Fibroblast of villous mesenchyme (primary cell): ENCODE results near the gene SPECC1. TPM values are rescaled to one million over a fixed set of nuclear protein-coding genes. Genes with fewer than 3 reads are reported as not detected.

Experiments
- DNase-seq: peaks from one replicate; pipeline ENCODE4 v3.0.0-alpha.2; 2010; ENCODE audit warnings: low read depth
- H3K4me3 ChIP-seq: 2 replicates; pipeline ENCODE4 v1.5.1; 2011; ENCODE audit warnings: low read depth, mild to moderate bottlenecking, low read length
- total RNA-seq: library from RNA; depleted of rRNA; stranded (reverse); fragments of >200 nt; gene quantifications from 2 replicates; pipeline ENCODE4 v1.2.3, GENCODE V29; 2012
- TF ChIP-seq, protein P1 (sequence below): IDR thresholded peaks from 2 replicates; pipeline ENCODE4 v1.5.1; 2012; ENCODE audit warnings: low read depth, mild to moderate bottlenecking, low read length; ENCODE audit not compliant: insufficient read depth

Gene SPECC1
- total RNA-seq, 1 donor: 148 TPM

DNA sequence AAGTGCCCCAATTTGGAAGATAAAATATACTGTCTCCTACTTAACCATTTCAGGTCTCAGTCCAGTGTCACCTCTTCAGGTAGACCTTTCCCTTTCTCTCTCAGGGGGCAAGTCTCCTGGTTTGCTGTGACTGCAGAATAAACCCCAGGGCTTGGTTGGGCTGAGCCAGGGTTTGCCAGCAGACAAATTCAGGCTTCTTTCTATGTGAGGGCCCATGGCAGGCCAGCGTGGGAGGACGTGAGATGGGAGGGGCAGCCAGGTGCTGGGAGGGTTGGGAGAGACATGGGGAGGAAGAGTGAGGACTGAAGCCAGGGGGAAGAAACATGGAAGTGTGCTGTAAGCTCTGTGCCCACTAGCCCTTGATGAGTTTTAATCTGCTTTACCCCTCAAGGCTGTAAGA lies 163.2 kb downstream of the SPECC1 start:
- no peak overlapping the region for H3K4me3 ChIP-seq
- no peak for DNase-seq
- TF ChIP-seq, protein P1, sequence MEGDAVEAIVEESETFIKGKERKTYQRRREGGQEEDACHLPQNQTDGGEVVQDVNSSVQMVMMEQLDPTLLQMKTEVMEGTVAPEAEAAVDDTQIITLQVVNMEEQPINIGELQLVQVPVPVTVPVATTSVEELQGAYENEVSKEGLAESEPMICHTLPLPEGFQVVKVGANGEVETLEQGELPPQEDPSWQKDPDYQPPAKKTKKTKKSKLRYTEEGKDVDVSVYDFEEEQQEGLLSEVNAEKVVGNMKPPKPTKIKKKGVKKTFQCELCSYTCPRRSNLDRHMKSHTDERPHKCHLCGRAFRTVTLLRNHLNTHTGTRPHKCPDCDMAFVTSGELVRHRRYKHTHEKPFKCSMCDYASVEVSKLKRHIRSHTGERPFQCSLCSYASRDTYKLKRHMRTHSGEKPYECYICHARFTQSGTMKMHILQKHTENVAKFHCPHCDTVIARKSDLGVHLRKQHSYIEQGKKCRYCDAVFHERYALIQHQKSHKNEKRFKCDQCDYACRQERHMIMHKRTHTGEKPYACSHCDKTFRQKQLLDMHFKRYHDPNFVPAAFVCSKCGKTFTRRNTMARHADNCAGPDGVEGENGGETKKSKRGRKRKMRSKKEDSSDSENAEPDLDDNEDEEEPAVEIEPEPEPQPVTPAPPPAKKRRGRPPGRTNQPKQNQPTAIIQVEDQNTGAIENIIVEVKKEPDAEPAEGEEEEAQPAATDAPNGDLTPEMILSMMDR: no peak

DNA sequence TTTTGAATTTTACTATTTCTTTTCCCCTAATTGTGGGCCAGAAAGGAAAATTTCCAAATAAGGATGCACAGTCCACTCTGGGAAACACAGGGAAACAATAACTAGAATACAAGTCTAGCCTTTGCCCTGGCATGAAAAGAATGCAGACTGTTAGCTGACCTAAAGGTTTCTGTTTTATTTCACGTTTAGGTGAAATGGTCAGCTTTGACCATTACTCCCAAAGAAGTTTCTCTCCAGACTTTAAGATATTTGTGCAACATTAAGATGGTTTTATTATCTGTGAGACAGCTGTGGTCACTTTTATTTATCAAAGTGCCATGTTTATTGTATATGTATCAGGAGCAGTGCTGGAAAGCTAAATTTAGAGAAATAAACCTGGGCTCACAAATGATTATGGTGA lies 163.9 kb downstream of the SPECC1 start:
- peak; percentile 90 for DNase-seq
- TF ChIP-seq, protein P1: no peak

DNA sequence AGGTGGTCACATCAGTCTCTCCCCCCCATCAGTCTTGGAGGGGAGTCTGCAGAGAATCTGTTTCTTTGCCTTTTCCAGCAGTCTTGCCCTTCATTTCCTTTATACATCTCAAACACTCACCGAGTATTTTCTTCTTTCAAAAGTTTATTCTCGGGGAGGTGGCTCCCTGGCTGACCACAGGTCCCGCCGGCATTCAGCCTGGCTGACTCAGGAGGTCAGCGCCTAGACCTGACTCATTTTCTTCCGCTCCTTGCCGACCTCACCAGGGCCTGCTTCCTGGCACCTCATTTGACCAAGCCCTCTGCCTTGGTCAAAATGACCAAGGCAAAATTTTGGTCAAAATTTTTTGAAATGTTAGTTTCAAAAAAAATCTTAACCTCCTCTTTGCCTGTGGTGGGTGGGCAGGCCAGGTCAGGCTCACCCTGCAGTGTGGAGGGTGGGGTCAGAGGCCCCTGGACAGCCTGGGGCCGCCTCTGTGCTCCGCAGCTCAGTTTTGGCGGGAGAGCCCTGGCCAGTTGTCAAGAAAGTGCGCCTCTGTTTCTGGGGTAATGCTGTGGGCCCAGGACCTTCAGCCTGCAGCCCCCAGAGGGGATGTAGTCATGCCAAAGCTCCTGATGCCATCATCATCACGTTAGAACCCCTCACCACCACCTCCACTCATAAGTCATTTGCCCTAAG lies 165.6 kb downstream of the SPECC1 start:
- peak; percentile 69 for DNase-seq
- TF ChIP-seq, protein P1: no peak
- H3K4me3 ChIP-seq: no peak overlapping the region

More for the DNA sequence above, 163.9 kb downstream of the SPECC1 start:
- H3K4me3 ChIP-seq: no peak overlapping the region

DNA sequence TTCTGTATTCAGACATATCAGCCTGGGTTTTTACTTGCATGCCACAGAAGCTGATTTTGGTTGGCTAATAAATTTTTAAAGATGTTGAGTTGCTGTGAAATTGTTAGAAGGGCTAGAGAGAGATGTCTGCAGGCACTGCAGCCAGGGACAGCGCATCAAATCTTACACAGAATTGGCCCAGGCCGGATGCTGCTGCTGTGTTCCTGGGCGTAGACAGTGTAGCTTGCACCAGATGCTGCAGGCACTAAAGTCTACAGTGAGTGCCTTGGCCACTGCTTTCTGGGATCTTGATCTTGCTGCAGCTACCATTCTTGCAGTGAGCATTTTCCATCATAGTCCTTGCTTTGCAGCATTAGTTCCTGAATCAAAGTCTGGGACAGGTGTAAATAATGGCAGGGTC lies 169.9 kb downstream of the SPECC1 start:
- TF ChIP-seq, protein P1: no peak
- no peak overlapping the region for H3K4me3 ChIP-seq
- DNase-seq: no peak

DNA sequence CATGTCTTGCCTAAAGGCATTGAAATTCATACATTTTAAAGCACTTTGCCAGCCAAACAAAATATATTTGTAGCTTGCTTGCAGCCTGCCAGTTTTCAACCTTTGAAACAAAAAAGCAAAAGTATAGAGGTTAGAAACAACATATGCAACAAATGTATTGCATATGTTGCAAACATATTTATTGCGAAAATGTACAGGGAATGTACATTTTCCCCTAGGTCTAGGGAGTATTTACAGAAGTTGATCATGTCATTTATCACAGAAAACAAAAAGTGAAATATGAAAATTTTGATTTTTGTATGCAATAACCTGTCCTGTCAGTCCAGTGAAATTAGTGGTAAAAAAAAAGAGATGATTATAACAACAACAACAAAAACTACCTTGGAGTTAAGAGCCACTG lies 171.5 kb downstream of the SPECC1 start:
- H3K4me3 ChIP-seq: no peak overlapping the region
- TF ChIP-seq, protein P1: no peak
- DNase-seq: no peak

DNA sequence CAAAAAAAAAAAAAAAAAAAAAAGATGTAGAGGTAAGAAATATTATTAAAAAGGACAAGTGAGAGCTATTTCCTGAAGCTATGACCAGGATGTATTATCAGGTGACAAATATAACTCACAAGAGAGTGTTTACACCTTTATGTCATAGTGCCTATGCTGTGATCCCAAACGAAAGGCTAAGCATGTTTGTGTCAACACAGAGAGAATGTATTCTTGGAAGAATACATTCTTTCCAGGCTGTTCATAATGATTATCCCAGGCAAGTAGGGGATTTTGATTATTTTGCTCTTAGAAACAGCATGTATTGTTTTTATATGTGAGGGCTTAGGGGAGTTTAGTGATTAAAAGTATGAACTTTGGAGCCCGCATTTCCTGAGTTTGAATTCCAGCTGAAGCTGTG lies 175.0 kb downstream of the SPECC1 start:
- TF ChIP-seq, protein P1: no peak
- DNase-seq: no peak
- no peak overlapping the region for H3K4me3 ChIP-seq
